ENCODE results near the gene POU3F3.

Gene POU3F3

GRCh38 chr2:104862058-104862941, 8.4 kb downstream of the POU3F3 start:
- DNase-seq = no peak

- no peak for DNase-seq
Measured at GRCh38 chr2:104863146-104863467, 9.2 kb downstream of the POU3F3 start.

GRCh38 chr2:104863468-104864279, 9.8 kb downstream of the POU3F3 start:
- no peak for DNase-seq

GRCh38 chr2:104864280-104865095, 10.6 kb downstream of the POU3F3 start:
- DNase-seq = no peak

- no peak for DNase-seq
Measured at GRCh38 chr2:104865096-104865470, 11.2 kb downstream of the POU3F3 start.

- DNase-seq = no peak
Measured at GRCh38 chr2:104866122-104866864, 12.4 kb downstream of the POU3F3 start.

- DNase-seq = no peak
Measured at GRCh38 chr2:104866883-104867812, 13.2 kb downstream of the POU3F3 start.

- no peak for DNase-seq
Measured at GRCh38 chr2:104867813-104868504, 14.0 kb downstream of the POU3F3 start.

- no peak for DNase-seq
Measured at GRCh38 chr2:104868505-104868866, 14.6 kb downstream of the POU3F3 start.

GRCh38 chr2:104870100-104870975, 16.4 kb downstream of the POU3F3 start:
- no peak for DNase-seq

GRCh38 chr2:104871649-104871971, 17.7 kb downstream of the POU3F3 start:
- no peak for DNase-seq

- no peak for DNase-seq
Measured at GRCh38 chr2:104871972-104872865, 18.3 kb downstream of the POU3F3 start.

GRCh38 chr2:104872866-104873688, 19.2 kb downstream of the POU3F3 start:
- peak; percentile 56 to 76 for DNase-seq

- no peak for DNase-seq
Measured at GRCh38 chr2:104873689-104874054, 19.8 kb downstream of the POU3F3 start.

GRCh38 chr2:104874230-104874629, 20.3 kb downstream of the POU3F3 start:
- DNase-seq = no peak

- DNase-seq = no peak
Measured at GRCh38 chr2:104875262-104875661, 21.3 kb downstream of the POU3F3 start.

All from inflammatory macrophage (primary cell).